AG10803 (cell line): ENCODE data around the gene MTNR1B.

Experiments
- DNase-seq: peaks from one replicate; pipeline ENCODE4 v3.0.0; 2010; ENCODE audit warnings: low read depth
- H3K4me3 ChIP-seq: 2 replicates; pipeline ENCODE4 v1.5.1; 2011; ENCODE audit warnings: mild to moderate bottlenecking, low read length, control low read depth
- CTCF ChIP-seq: conservative IDR thresholded peaks from 2 replicates; pipeline ENCODE4 v1.5.1; 2011; ENCODE audit warnings: mild to moderate bottlenecking, low read length, control low read depth, inconsistent platforms

Gene MTNR1B

DNA sequence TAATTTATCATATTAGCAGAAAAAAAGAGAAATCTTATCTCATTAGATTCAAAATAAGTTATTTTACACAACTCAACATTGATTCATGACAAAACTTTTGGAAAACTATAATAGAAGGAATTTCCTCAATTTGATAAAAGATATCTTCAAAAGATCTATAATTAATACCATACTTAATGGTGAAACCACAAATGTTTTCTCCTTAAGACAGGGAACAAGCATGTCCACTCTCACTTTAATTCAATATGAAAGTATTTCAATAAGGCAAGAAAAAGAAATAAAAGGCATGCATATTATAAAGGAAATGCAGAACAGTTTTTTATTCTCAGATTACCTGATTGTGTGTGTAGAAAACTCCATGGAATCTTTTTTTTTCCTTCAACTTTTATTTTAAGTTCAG is 23.6 kb downstream of the MTNR1B start:
- no peak overlapping the region for H3K4me3 ChIP-seq
- DNase-seq, result no peak
- TF ChIP-seq CTCF, result no peak

GRCh38 chr11:93000511-93001476 is 31.3 kb downstream of the MTNR1B start:
- no peak overlapping the region for H3K4me3 ChIP-seq
- peak; percentile 73 for DNase-seq
- TF ChIP-seq CTCF, result no peak

DNA sequence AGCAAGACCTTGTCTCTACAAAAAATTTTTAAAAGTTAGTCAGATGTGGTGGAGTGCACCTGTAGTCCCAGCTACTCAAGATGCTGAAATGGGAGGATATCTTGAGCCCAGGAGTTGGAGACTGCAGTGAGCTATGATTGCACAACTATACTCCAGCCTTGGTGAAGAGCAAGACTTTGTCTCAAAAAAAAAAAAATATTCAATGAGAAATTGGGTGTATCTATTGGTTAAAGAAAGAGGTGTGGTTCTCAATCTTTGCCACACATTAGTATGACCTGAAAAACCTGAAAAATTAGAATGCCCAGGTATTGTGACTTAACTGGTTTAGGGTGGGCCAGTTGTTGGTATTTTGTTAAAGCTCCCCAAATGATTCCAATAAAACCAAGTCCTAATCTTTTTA is 32.4 kb downstream of the MTNR1B start:
- H3K4me3 ChIP-seq, result no peak overlapping the region
- no peak for DNase-seq
- no peak for TF ChIP-seq CTCF

- DNase-seq, result no peak
- TF ChIP-seq CTCF, result no peak
- no peak overlapping the region for H3K4me3 ChIP-seq
Measured at GRCh38 chr11:93002380-93002779, 32.9 kb downstream of the MTNR1B start.

GRCh38 chr11:93005239-93005638 is 35.8 kb downstream of the MTNR1B start:
- TF ChIP-seq CTCF, result no peak
- DNase-seq, result peak; percentile 27
- H3K4me3 ChIP-seq, result no peak overlapping the region

- TF ChIP-seq CTCF, result no peak
- no peak for DNase-seq
- no peak overlapping the region for H3K4me3 ChIP-seq
Measured at GRCh38 chr11:93013646-93014045, 44.2 kb downstream of the MTNR1B start.

DNA sequence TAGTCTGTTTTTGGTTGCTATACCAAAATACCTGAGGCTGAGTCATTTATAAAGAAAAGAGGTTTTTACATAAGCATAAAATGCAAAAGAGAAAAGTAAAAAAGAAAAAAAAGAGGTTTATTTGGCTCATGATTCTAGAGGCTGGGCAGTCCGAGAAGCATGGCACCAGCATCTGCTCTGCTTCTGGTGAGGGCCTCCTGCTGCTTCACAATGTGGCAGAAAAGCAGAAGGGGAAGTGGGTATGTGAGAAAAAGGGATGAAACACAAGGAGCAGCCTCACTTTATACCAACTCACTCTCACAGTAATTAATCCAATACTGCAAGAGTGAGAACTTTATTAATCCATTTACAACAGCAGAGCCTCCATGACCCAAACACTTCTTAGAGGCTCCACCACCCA is 47.1 kb downstream of the MTNR1B start:
- no peak for DNase-seq
- H3K4me3 ChIP-seq, result no peak overlapping the region
- TF ChIP-seq CTCF, result no peak
